ENCODE data around the gene DYNC1H1. TPM values are rescaled to one million over a fixed set of nuclear protein-coding genes. Genes with fewer than 3 reads are reported as not detected.

DYNC1H1 gene
- total RNA-seq, result 257 TPM in 2 replicates
- total RNA-seq (2013), result 153 TPM
- 62.0 and 73.2 TPM in 2 replicates for polyA plus RNA-seq
- 217 and 284 TPM in 2 replicates for polyA minus RNA-seq

GRCh38 chr14:101964297-101965180, at the start of gene DYNC1H1:
Gene DYNC1H1 (plus strand): TSS chr14:101964573. CDS start chr14:101964692, 119 bp downstream.
- H3K4me3 ChIP-seq (ENCODE audit: control extremely low read depth in 1 of 5, extremely low read depth in 1 of 5, insufficient read depth in 1 of 5, low read depth in 2 of 5, low read length in 4 of 5), result peak within 1 kb of the TSS; percentile 46 to 97 (median 93)
- no peaks in the 10 kb centered on the region for H3K9me3 ChIP-seq (ENCODE audit: control extremely low read depth in 1 of 3, control insufficient read depth in 2 of 3, insufficient read depth in 1 of 3, low read length in 2 of 3)
- intact Hi-C loops (cut with micrococcal nuclease), result loop anchor here (1.0 to 5.0 kb wide), 11 partner anchors 16 to 1093 kb away; partner anchors contain the start of genes CDC42BPB and WDR20
- H3K4me3 Mint-ChIP-seq, result peak within 1 kb of the TSS; percentile 96
- ATAC-seq (ENCODE audit: low read depth), result peak; percentile 90
- H3K9me3 Mint-ChIP-seq (ENCODE audit: insufficient read depth), result no peaks in the 10 kb centered on the region
- H4K20me1 ChIP-seq (ENCODE audit: control insufficient read depth, insufficient read depth, low read length, poor library complexity, severe bottlenecking), result peaks cover 14% of the 10 kb centered on the region
- peaks cover 12 to 22% of the 10 kb centered on the region in 2 donors for H3K4me1 ChIP-seq (ENCODE audit: control insufficient read depth in 2 of 2, insufficient read depth in 2 of 2, low read length in 2 of 2)
- WGBS (ENCODE audit: insufficient coverage), result under 1% methylated on average over 115 of the region's 115 CpGs
- peak within 1 kb of the TSS; percentile 81 for H2AFZ ChIP-seq (ENCODE audit: insufficient read depth, low read depth, low read length, poor library complexity, severe bottlenecking)
- H3K9ac ChIP-seq (ENCODE audit: low read length), result peak within 1 kb of the TSS; percentile 89
- H3K27me3 ChIP-seq (replicated peaks in 1 of 4; ENCODE audit: control extremely low read depth in 1 of 4, control insufficient read depth in 3 of 4, insufficient read depth in 4 of 4, low read length in 3 of 4), result no peaks in the 10 kb centered on the region
- ChIA-PET POLR2A (interaction anchor here (0.6 to 2.3 kb wide), 4 partner anchors 16 to 204 kb away, joined by 3 to 6 read pairs (median 4); no protein-coding TSS in a partner anchor), CTCF (interaction anchor here (0.6 to 1.7 kb wide), 4 partner anchors 42 to 257 kb away, joined by 3 to 7 read pairs (median 4); no protein-coding TSS in a partner anchor)
- H3K36me3 ChIP-seq (replicated peaks in 1 of 2; ENCODE audit: control extremely low read depth in 1 of 2, control insufficient read depth in 1 of 2, extremely low read depth in 1 of 2, insufficient read depth in 2 of 2, low read length in 1 of 2), result peaks cover under 1 to 5% of the 10 kb centered on the region in 2 experiments
- H3K27ac ChIP-seq (ENCODE audit: low read length in 2 of 2), result peak within 1 kb of the TSS; percentile 72 to 82
- H3K27me3 Mint-ChIP-seq, result no peaks in the 10 kb centered on the region
- H3K4me2 ChIP-seq (replicated peaks; ENCODE audit: low read depth, low read length, poor library complexity, severe bottlenecking), result peak within 1 kb of the TSS; percentile 88
- peak within 1 kb of the TSS; percentile 94 for H3K27ac Mint-ChIP-seq
- peak; percentile 94 for DNase-seq
- peaks cover 51% of the 10 kb centered on the region for H3K79me2 ChIP-seq (ENCODE audit: control insufficient read depth, insufficient read depth, low read length)
- H3K4me1 Mint-ChIP-seq, result peaks cover 42% of the 10 kb centered on the region
- TF ChIP-seq EZH2 (IDR thresholded peaks at IDR 0.05; ENCODE audit: borderline replicate concordance, insufficient read depth, low read depth, low read length, poor library complexity, severe bottlenecking), result no peak
- TF ChIP-seq, protein P1, sequence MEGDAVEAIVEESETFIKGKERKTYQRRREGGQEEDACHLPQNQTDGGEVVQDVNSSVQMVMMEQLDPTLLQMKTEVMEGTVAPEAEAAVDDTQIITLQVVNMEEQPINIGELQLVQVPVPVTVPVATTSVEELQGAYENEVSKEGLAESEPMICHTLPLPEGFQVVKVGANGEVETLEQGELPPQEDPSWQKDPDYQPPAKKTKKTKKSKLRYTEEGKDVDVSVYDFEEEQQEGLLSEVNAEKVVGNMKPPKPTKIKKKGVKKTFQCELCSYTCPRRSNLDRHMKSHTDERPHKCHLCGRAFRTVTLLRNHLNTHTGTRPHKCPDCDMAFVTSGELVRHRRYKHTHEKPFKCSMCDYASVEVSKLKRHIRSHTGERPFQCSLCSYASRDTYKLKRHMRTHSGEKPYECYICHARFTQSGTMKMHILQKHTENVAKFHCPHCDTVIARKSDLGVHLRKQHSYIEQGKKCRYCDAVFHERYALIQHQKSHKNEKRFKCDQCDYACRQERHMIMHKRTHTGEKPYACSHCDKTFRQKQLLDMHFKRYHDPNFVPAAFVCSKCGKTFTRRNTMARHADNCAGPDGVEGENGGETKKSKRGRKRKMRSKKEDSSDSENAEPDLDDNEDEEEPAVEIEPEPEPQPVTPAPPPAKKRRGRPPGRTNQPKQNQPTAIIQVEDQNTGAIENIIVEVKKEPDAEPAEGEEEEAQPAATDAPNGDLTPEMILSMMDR (IDR thresholded peaks at IDR 0.05), result no peak
